MM.1S (cell line): ENCODE data around the gene KIF25.
"Not testable (repeated sequence)": the region's sequence is repeated elsewhere in the genome, so short reads cannot be mapped to it uniquely, and the experiment has no call there.

ENCODE experiments used
- DNase-seq: peaks from one replicate; pipeline ENCODE4 v3.0.0-alpha.2; 2015
- H2AFZ ChIP-seq: fragments of 300-600 bp; sonication (generic); 2 replicates; pipeline ENCODE4 v1.6.0; 2016; ENCODE audit warnings: antibody characterized with exemption, low read length
- H3F3A ChIP-seq: fragments of 300-600 bp; sonication (generic); 2 replicates; pipeline ENCODE4 v1.6.1; 2016; ENCODE audit warnings: mild to moderate bottlenecking, antibody characterized with exemption, low read length, moderate library complexity, mixed read lengths; ENCODE audit not compliant: insufficient read depth
- H3K27ac ChIP-seq: fragments of 300-600 bp; sonication (generic); 2 replicates; pipeline ENCODE4 v1.5.1; 2016; ENCODE audit warnings: mild to moderate bottlenecking, low read length
- H3K27me3 ChIP-seq: fragments of 300-600 bp; sonication (generic); replicated peaks from 2 replicates; pipeline ENCODE4 v1.6.0; 2016; ENCODE audit warnings: low read length; ENCODE audit not compliant: insufficient read depth
- H3K36me3 ChIP-seq: fragments of 300-600 bp; sonication (generic); replicated peaks from 2 replicates; pipeline ENCODE4 v1.6.1; 2016; ENCODE audit warnings: mild to moderate bottlenecking, low read length, mixed read lengths; ENCODE audit not compliant: insufficient read depth
- H3K4me1 ChIP-seq: fragments of 300-600 bp; sonication (generic); 2 replicates; pipeline ENCODE4 v1.6.1; 2016; ENCODE audit warnings: low read length, mixed read lengths
- H3K4me2 ChIP-seq: fragments of 300-600 bp; sonication (generic); 2 replicates; pipeline ENCODE4 v1.6.0; 2016; ENCODE audit warnings: low read depth, low read length
- H3K4me3 ChIP-seq: fragments of 300-600 bp; sonication (generic); 2 replicates; pipeline ENCODE4 v1.5.1; 2016; ENCODE audit warnings: low read length, mixed read lengths
- H3K79me2 ChIP-seq: fragments of 300-600 bp; sonication (generic); 2 replicates; pipeline ENCODE4 v1.6.1; 2016; ENCODE audit warnings: mixed run types, low read length, mixed read lengths
- H3K9ac ChIP-seq: fragments of 300-600 bp; sonication (generic); 2 replicates; pipeline ENCODE4 v1.6.1; 2016; ENCODE audit warnings: low read length, mixed read lengths
- H3K9me2 ChIP-seq: fragments of 300-600 bp; sonication (generic); replicated peaks from 2 replicates; pipeline ENCODE4 v1.6.1; 2016; ENCODE audit warnings: mild to moderate bottlenecking, low read length, mixed read lengths; ENCODE audit not compliant: insufficient read depth
- H3K9me3 ChIP-seq: fragments of 300-600 bp; sonication (generic); replicated peaks from 2 replicates; pipeline ENCODE4 v1.6.1; 2016; ENCODE audit warnings: mild to moderate bottlenecking, low read length, mixed read lengths; ENCODE audit not compliant: insufficient read depth
- H4K20me1 ChIP-seq: fragments of 300-600 bp; sonication (generic); 2 replicates; pipeline ENCODE4 v1.6.1; 2016; ENCODE audit warnings: mild to moderate bottlenecking, low read length, moderate library complexity, mixed read lengths; ENCODE audit not compliant: insufficient read depth
- EZH2 ChIP-seq: fragments of 300-600 bp; sonication (generic); optimal IDR thresholded peaks from 2 replicates; pipeline ENCODE3; 2017; ENCODE audit warnings: low read depth, mild to moderate bottlenecking, antibody characterized with exemption, low read length, mixed read lengths
- EZH2phosphoT487 ChIP-seq: fragments of 300-600 bp; sonication (generic); IDR thresholded peaks from 2 replicates; pipeline ENCODE4 v1.6.1; 2018; ENCODE audit warnings: antibody characterized with exemption, low read length
- TF ChIP-seq, protein P1 (sequence below): fragments of 300-600 bp; sonication (generic); IDR thresholded peaks from 2 replicates; pipeline ENCODE4 v1.5.1; 2016; ENCODE audit warnings: antibody characterized with exemption, low read length, mixed read lengths

Gene KIF25

GRCh38 chr6:168001029-168001332, 3.5 kb downstream of the KIF25 start:
- no peaks in the 10 kb centered on the region for H3K36me3 ChIP-seq
- H3K79me2 ChIP-seq, result no peaks in the 10 kb centered on the region
- no peaks in the 10 kb centered on the region for H3F3A ChIP-seq
- no peak overlapping the region for H3K9ac ChIP-seq
- H3K9me2 ChIP-seq, result no peaks in the 10 kb centered on the region
- H3K4me1 ChIP-seq, result no peaks in the 10 kb centered on the region
- TF ChIP-seq EZH2phosphoT487, result no peak
- TF ChIP-seq, protein P1, sequence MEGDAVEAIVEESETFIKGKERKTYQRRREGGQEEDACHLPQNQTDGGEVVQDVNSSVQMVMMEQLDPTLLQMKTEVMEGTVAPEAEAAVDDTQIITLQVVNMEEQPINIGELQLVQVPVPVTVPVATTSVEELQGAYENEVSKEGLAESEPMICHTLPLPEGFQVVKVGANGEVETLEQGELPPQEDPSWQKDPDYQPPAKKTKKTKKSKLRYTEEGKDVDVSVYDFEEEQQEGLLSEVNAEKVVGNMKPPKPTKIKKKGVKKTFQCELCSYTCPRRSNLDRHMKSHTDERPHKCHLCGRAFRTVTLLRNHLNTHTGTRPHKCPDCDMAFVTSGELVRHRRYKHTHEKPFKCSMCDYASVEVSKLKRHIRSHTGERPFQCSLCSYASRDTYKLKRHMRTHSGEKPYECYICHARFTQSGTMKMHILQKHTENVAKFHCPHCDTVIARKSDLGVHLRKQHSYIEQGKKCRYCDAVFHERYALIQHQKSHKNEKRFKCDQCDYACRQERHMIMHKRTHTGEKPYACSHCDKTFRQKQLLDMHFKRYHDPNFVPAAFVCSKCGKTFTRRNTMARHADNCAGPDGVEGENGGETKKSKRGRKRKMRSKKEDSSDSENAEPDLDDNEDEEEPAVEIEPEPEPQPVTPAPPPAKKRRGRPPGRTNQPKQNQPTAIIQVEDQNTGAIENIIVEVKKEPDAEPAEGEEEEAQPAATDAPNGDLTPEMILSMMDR, result no peak
- no peak for TF ChIP-seq EZH2
- DNase-seq, result no peak
- no peaks in the 10 kb centered on the region for H4K20me1 ChIP-seq
- H3K4me3 ChIP-seq, result no peak overlapping the region
- H3K27ac ChIP-seq, result no peak overlapping the region
- H3K4me2 ChIP-seq, result no peak overlapping the region
- no peaks in the 10 kb centered on the region for H3K9me3 ChIP-seq
- no peak overlapping the region for H2AFZ ChIP-seq
- no peaks in the 10 kb centered on the region; the same call in 1 of the 2 replicates for H3K27me3 ChIP-seq

DNA sequence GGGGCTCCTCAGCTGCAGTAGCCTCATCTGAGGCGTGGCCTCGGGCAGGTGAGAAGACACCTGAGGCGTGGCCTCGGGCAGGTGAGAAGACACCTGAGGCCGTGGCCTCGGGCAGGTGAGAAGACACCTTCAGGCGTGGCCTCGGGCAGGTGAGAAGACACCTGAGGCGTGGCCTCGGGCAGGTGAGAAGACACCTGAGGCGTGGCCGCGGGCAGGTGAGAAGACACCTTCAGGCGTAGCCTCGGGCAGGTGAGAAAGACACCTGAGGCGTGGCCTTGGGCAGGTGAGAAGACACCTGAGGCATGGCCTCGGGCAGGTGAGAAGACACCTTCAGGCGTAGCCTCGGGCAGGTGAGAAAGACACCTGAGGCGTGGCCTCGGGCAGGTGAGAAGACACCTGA, 4.0 kb downstream of the KIF25 start:
- not testable (repeated sequence) for H3F3A ChIP-seq, H3K36me3 ChIP-seq, H3K4me2 ChIP-seq, H3K9me3 ChIP-seq, H3K27ac ChIP-seq, H4K20me1 ChIP-seq, H2AFZ ChIP-seq, H3K27me3 ChIP-seq, DNase-seq, H3K79me2 ChIP-seq, H3K9me2 ChIP-seq, H3K4me1 ChIP-seq, H3K4me3 ChIP-seq, H3K9ac ChIP-seq

DNA sequence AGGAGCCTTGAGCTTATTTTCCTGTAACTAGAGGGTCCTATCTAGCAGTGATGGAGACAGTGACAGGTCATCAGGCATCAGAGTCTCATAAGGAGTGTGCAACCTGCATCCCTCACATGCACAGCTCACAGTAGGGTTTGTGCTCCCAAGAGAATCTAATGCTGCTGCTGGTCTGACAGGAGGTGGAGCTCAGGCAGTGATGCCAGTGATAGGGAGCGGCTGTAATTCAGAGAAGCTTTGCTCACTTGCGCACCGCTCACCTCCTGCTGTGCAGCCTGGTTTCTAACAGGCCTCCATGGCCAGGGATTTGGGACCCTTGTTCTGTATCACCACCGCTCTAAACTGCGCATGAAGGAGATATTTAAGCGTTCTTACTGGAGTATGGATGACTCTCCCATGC, 5.3 kb downstream of the KIF25 start:
- Histone ChIP-seq H3F3A (no peaks in the 10 kb centered on the region), H3K9me2 (no peaks in the 10 kb centered on the region), H2AFZ (no peak overlapping the region), H3K9me3 (no peaks in the 10 kb centered on the region), H3K79me2 (no peaks in the 10 kb centered on the region), H3K4me2 (no peak overlapping the region), H4K20me1 (no peaks in the 10 kb centered on the region), H3K36me3 (no peaks in the 10 kb centered on the region), H3K27ac (no peak overlapping the region), H3K27me3 (no peaks in the 10 kb centered on the region; the same call in 1 of the 2 replicates), H3K4me1 (no peaks in the 10 kb centered on the region), H3K9ac (no peak overlapping the region), H3K4me3 (no peak overlapping the region)
- DNase-seq, result no peak
- TF ChIP-seq, protein P1, result no peak

GRCh38 chr6:168004023-168004422, 6.6 kb downstream of the KIF25 start:
- Histone ChIP-seq H3K36me3 (no peaks in the 10 kb centered on the region), H3K9me2 (no peaks in the 10 kb centered on the region), H3K27me3 (no peaks in the 10 kb centered on the region; the same call in 1 of the 2 replicates), H3K4me2 (no peak overlapping the region), H3K4me3 (no peak overlapping the region), H3K79me2 (no peaks in the 10 kb centered on the region), H3K9me3 (no peaks in the 10 kb centered on the region), H4K20me1 (no peaks in the 10 kb centered on the region), H3K9ac (no peak overlapping the region), H3K27ac (no peak overlapping the region), H3K4me1 (no peaks in the 10 kb centered on the region), H3F3A (no peaks in the 10 kb centered on the region), H2AFZ (no peak overlapping the region)
- no peak for TF ChIP-seq EZH2
- TF ChIP-seq, protein P1, result no peak
- no peak for TF ChIP-seq EZH2phosphoT487
- DNase-seq, result no peak
